HepG2 (cell line): ENCODE data around the gene DLG4. TPM values are rescaled to one million over a fixed set of nuclear protein-coding genes. Genes with fewer than 3 reads are reported as not detected.
A peak's percentile ranks its signal among the peaks of the same experiment; 100 is the strongest.

Experiments used
- CAMTA2 ChIP-seq: sonication (generic); formaldehyde crosslinking; IDR thresholded peaks from 2 replicates; pipeline ENCODE4 v1.4.0; 2020; ENCODE audit warnings: mild to moderate bottlenecking, missing genetic modification reagents, borderline replicate concordance
- CREB3 ChIP-seq: sonication (generic); formaldehyde crosslinking; IDR thresholded peaks from 2 replicates; pipeline ENCODE4 v1.5.0; 2020; ENCODE audit warnings: missing genetic modification reagents
- NR1H2 ChIP-seq: sonication (generic); formaldehyde crosslinking; IDR thresholded peaks from 2 replicates; pipeline ENCODE4 v1.8.1; 2022; ENCODE audit warnings: low read depth, missing genetic modification reagents, borderline replicate concordance
- PRMT3 ChIP-seq: sonication (generic); formaldehyde crosslinking; IDR thresholded peaks from 2 replicates; pipeline ENCODE4 v1.8.1; 2022; ENCODE audit warnings: low read depth, mild to moderate bottlenecking, moderate library complexity, missing genetic modification reagents, borderline replicate concordance
- SRF ChIP-seq: IDR thresholded peaks from 2 replicates; pipeline ENCODE4 v1.6.1; 2011; ENCODE audit warnings: mild to moderate bottlenecking, low read depth, low read length, moderate library complexity
- ZBTB39 ChIP-seq: sonication (generic); formaldehyde crosslinking; IDR thresholded peaks from 2 replicates; pipeline ENCODE4 v1.5.0; 2020; ENCODE audit warnings: missing genetic modification reagents
- ZBTB42 ChIP-seq: sonication (generic); formaldehyde crosslinking; IDR thresholded peaks from 2 replicates; pipeline ENCODE4 v1.5.0; 2020; ENCODE audit warnings: mild to moderate bottlenecking, missing genetic modification reagents
- ZBTB44 ChIP-seq: sonication (generic); formaldehyde crosslinking; IDR thresholded peaks from 2 replicates; pipeline ENCODE4 v1.4.0; 2020; ENCODE audit warnings: missing genetic modification reagents
- ZNF558 ChIP-seq: sonication (generic); formaldehyde crosslinking; IDR thresholded peaks from 2 replicates; pipeline ENCODE4 v1.9.0; 2022; ENCODE audit warnings: mild to moderate bottlenecking, missing genetic modification reagents, borderline replicate concordance
- ZNF646 ChIP-seq: sonication (generic); formaldehyde crosslinking; IDR thresholded peaks from 2 replicates; pipeline ENCODE4 v1.9.0; 2021; ENCODE audit warnings: mild to moderate bottlenecking, missing genetic modification reagents
- polyA plus RNA-seq, 8 experiments: library from polyadenylated mRNA; depleted of rRNA in 3 of 8; stranded (reverse) in 7 of 8; unstranded in 1 of 8; fragments of >200 nt; fragmentation: Illumina TruSeq in 4 of 8; extraction: Trizol in 4 of 8; gene quantifications; 2 replicates each; pipeline versions ENCODE4 v1.2.1 to v1.2.3, GENCODE V29; 2011 to 2016; ENCODE audit warnings: low read depth in 4 of 8, missing spikeins in 1 of 8, mixed read lengths in 1 of 8; ENCODE audit not compliant: insufficient read depth in 1 of 8
- total RNA-seq, 5 experiments: library from RNA; depleted of rRNA; stranded (reverse); fragments of >200 nt; fragmentation: Illumina TruSeq; extraction: Trizol; gene quantifications; 2 replicates each; pipeline ENCODE4 v1.2.3, GENCODE V29; 2016; ENCODE audit warnings: low read depth in 1 of 5
- TF ChIP-seq, protein P1 (sequence below): sonication (generic); formaldehyde crosslinking; IDR thresholded peaks from 2 replicates; pipeline ENCODE4 v1.5.0; 2020; ENCODE audit warnings: missing genetic modification reagents
- TF ChIP-seq, protein P2 (sequence below): sonication (generic); formaldehyde crosslinking; IDR thresholded peaks from 2 replicates; pipeline ENCODE4 v1.5.0; 2020; ENCODE audit warnings: mild to moderate bottlenecking, missing genetic modification reagents

Gene DLG4
- total and polyA plus RNA-seq, 2 of the 13 experiments (the other 11 are each of a cell fraction or from before 2014, with no cell fraction given), result 0.71 to 4.3 TPM

DNA sequence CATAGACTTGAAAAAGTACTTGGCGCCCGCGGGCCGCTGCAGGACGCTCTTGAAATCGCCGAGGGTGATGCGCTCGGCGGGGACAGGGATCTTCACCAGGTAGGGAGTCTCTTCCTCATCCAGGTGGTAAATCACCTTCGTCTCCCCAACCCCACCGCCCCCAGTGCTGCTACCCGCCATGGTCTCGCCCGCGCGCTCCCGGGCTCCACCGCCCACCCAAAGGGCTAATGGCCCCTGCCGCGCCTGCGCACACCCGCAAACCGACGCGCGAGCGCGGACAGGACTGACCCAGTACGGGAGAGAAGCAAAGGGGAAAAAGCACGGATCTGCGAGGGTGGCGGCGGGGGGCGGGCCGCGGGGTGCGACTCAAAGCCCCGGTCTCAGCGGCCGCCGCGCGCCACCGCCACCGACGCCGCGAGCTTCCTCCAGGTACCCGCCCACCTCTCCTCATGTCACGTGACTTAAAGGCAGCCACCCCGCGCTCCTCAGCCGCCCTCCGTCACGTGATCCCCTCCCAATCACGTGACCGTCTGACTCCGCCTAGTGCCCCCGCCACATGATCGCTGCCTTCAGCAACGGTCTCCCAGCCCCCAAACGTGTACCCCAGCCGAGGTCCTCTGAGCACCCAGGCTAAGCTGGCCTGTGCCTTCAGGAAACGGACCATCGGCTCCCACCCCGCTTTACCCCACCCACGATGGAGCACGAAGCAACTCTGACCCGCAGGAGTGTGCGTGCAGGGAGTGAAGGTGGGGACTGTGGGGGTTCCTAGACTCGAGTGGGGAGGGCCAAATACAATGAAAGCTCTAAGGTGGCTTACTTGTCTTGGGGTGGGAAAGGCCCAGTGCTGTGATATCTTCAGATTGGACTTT is 14.7 kb upstream of the DLG4 start, which contains the start of gene DVL2 (continued):
- no peak for TF ChIP-seq ZBTB42
- no peak for TF ChIP-seq CAMTA2
- no peak for TF ChIP-seq ZBTB39 (CRISPR knock-in tag)
- no peak; the same call in 1 of the 2 replicates for TF ChIP-seq PRMT3 (CRISPR knock-in tag)
- no peak; the same call in 1 of the 2 replicates for TF ChIP-seq ZNF558 (CRISPR knock-in tag)
- TF ChIP-seq, protein P1, sequence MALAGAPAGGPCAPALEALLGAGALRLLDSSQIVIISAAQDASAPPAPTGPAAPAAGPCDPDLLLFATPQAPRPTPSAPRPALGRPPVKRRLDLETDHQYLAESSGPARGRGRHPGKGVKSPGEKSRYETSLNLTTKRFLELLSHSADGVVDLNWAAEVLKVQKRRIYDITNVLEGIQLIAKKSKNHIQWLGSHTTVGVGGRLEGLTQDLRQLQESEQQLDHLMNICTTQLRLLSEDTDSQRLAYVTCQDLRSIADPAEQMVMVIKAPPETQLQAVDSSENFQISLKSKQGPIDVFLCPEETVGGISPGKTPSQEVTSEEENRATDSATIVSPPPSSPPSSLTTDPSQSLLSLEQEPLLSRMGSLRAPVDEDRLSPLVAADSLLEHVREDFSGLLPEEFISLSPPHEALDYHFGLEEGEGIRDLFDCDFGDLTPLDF (CRISPR knock-in tag), result peak; percentile 89
- no peak; the same call in 1 of the 2 replicates for TF ChIP-seq NR1H2 (CRISPR knock-in tag)
- no peak for TF ChIP-seq ZBTB44 (CRISPR knock-in tag)
- 0 out of 2 replicates have a peak, but pooled peaks have one; percentile 57 for TF ChIP-seq CREB3
- TF ChIP-seq, protein P2, sequence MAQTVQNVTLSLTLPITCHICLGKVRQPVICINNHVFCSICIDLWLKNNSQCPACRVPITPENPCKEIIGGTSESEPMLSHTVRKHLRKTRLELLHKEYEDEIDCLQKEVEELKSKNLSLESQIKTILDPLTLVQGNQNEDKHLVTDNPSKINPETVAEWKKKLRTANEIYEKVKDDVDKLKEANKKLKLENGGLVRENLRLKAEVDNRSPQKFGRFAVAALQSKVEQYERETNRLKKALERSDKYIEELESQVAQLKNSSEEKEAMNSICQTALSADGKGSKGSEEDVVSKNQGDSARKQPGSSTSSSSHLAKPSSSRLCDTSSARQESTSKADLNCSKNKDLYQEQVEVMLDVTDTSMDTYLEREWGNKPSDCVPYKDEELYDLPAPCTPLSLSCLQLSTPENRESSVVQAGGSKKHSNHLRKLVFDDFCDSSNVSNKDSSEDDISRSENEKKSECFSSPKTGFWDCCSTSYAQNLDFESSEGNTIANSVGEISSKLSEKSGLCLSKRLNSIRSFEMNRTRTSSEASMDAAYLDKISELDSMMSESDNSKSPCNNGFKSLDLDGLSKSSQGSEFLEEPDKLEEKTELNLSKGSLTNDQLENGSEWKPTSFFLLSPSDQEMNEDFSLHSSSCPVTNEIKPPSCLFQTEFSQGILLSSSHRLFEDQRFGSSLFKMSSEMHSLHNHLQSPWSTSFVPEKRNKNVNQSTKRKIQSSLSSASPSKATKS (CRISPR knock-in tag), result no peak
- no peak for TF ChIP-seq ZNF646 (CRISPR knock-in tag)
- no peak for TF ChIP-seq SRF
